MM.1S (cell line): ENCODE measurements around the gene NMRAL1.

Experiments
- EZH2 ChIP-seq: fragments of 300-600 bp; sonication (generic); optimal IDR thresholded peaks from 2 replicates; pipeline ENCODE3; 2017; ENCODE audit warnings: low read depth, mild to moderate bottlenecking, antibody characterized with exemption, low read length, mixed read lengths
- TF ChIP-seq, protein P1 (sequence below): fragments of 300-600 bp; sonication (generic); IDR thresholded peaks from 2 replicates; pipeline ENCODE4 v1.5.1; 2016; ENCODE audit warnings: antibody characterized with exemption, low read length, mixed read lengths

- TF ChIP-seq, protein P1, sequence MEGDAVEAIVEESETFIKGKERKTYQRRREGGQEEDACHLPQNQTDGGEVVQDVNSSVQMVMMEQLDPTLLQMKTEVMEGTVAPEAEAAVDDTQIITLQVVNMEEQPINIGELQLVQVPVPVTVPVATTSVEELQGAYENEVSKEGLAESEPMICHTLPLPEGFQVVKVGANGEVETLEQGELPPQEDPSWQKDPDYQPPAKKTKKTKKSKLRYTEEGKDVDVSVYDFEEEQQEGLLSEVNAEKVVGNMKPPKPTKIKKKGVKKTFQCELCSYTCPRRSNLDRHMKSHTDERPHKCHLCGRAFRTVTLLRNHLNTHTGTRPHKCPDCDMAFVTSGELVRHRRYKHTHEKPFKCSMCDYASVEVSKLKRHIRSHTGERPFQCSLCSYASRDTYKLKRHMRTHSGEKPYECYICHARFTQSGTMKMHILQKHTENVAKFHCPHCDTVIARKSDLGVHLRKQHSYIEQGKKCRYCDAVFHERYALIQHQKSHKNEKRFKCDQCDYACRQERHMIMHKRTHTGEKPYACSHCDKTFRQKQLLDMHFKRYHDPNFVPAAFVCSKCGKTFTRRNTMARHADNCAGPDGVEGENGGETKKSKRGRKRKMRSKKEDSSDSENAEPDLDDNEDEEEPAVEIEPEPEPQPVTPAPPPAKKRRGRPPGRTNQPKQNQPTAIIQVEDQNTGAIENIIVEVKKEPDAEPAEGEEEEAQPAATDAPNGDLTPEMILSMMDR: no peak
- TF ChIP-seq EZH2: no peak
These were observed 5.5 kb downstream of the NMRAL1 start for GRCh38 chr16:4468972-4469371.
